Neural progenitor cell (in vitro differentiated cells): ENCODE measurements around the gene ZNF423. TPM values are rescaled to one million over a fixed set of nuclear protein-coding genes. Genes with fewer than 3 reads are reported as not detected.

Experiments
- DNase-seq: peaks from one replicate; pipeline ENCODE4 v3.0.0-alpha.2; 2016; ENCODE audit warnings: low spot score
- H2AFZ ChIP-seq: fragments of 200-600 bp; sonication (generic); replicated peaks from 2 replicates; pipeline ENCODE4 v1.6.1; 2016; ENCODE audit warnings: antibody characterized with exemption
- H3F3A ChIP-seq: fragments of 200-600 bp; sonication (generic); 2 replicates; pipeline ENCODE4 v1.6.1; 2016; ENCODE audit warnings: antibody characterized with exemption, low read depth
- H3K27ac ChIP-seq: fragments of 200-600 bp; sonication (generic); 2 replicates; pipeline ENCODE4 v1.5.1; 2016; ENCODE audit warnings: mild to moderate bottlenecking
- H3K27me3 ChIP-seq: fragments of 200-600 bp; sonication (generic); 2 replicates; pipeline ENCODE4 v1.6.1; 2016; ENCODE audit warnings: mild to moderate bottlenecking, moderate library complexity
- H3K36me3 ChIP-seq: fragments of 200-600 bp; sonication (generic); 2 replicates; pipeline ENCODE4 v1.5.1; 2016
- H3K4me1 ChIP-seq: fragments of 200-600 bp; sonication (generic); 2 replicates; pipeline ENCODE4 v1.6.1; 2016; ENCODE audit warnings: mixed run types
- H3K4me2 ChIP-seq: fragments of 200-600 bp; sonication (generic); 2 replicates; pipeline ENCODE4 v1.6.1; 2016
- H3K4me3 ChIP-seq: fragments of 200-600 bp; sonication (generic); 2 replicates; pipeline ENCODE4 v1.5.1; 2016
- H3K79me2 ChIP-seq: fragments of 200-600 bp; sonication (generic); 2 replicates; pipeline ENCODE4 v1.6.1; 2016; ENCODE audit warnings: low read depth
- H3K9ac ChIP-seq: fragments of 200-600 bp; sonication (generic); 2 replicates; pipeline ENCODE4 v1.6.1; 2016
- H3K9me3 ChIP-seq: fragments of 200-600 bp; sonication (generic); 2 replicates; pipeline ENCODE4 v1.5.1; 2016; ENCODE audit warnings: low read depth
- H4K20me1 ChIP-seq: fragments of 200-600 bp; sonication (generic); 2 replicates; pipeline ENCODE4 v1.6.1; 2016; ENCODE audit warnings: low read depth
- H3K27ac Mint-ChIP-seq: 3 replicates; pipeline ENCODE4 v1.8.0; 2021; ENCODE audit warnings: mixed read lengths
- H3K27me3 Mint-ChIP-seq: 2 replicates; pipeline ENCODE4 v1.8.0; 2022; ENCODE audit warnings: low read depth, mild to moderate bottlenecking, inconsistent platforms, moderate library complexity, mixed read lengths; ENCODE audit not compliant: insufficient read depth
- H3K36me3 Mint-ChIP-seq: 3 replicates; pipeline ENCODE4 v1.8.0; 2021; ENCODE audit warnings: mixed read lengths
- H3K4me1 Mint-ChIP-seq: 3 replicates; pipeline ENCODE4 v1.8.0; 2021; ENCODE audit warnings: mixed read lengths
- H3K4me3 Mint-ChIP-seq: 3 replicates; pipeline ENCODE4 v1.8.0; 2021; ENCODE audit warnings: mild to moderate bottlenecking, moderate library complexity, mixed read lengths
- H3K9me3 Mint-ChIP-seq: 3 replicates; pipeline ENCODE4 v1.8.0; 2020; ENCODE audit warnings: mixed read lengths
- CTCF ChIP-seq: fragments of 200-600 bp; sonication (generic); IDR thresholded peaks from 2 replicates; pipeline ENCODE4 v1.5.1; 2017; ENCODE audit warnings: antibody characterized with exemption, mild to moderate bottlenecking
- EZH2 ChIP-seq: fragments of 200-600 bp; sonication (generic); IDR thresholded peaks from 2 replicates; pipeline ENCODE4 v1.6.1; 2017; ENCODE audit warnings: antibody characterized with exemption, mild to moderate bottlenecking, moderate library complexity
- EZH2phosphoT487 ChIP-seq: fragments of 200-600 bp; sonication (generic); IDR thresholded peaks from 2 replicates; pipeline ENCODE4 v1.6.1; 2017; ENCODE audit warnings: antibody characterized with exemption
- total RNA-seq: library from RNA; depleted of rRNA; stranded (reverse); fragments of >200 nt; gene quantifications from 2 replicates; pipeline ENCODE4 v1.2.3, GENCODE V29; 2015; ENCODE audit warnings: low replicate concordance

ZNF423 gene
- total RNA-seq, 1 donor from 2014 or later: 21.9 TPM

GRCh38 chr16:49505556-49505955 is 350.4 kb downstream of the ZNF423 start:
- H3K9me3 ChIP-seq: no peaks in the 10 kb centered on the region
- H3K27me3 ChIP-seq: no peaks in the 10 kb centered on the region
- TF ChIP-seq CTCF (no peak), EZH2 (no peak), EZH2phosphoT487 (no peak)
- no peaks in the 10 kb centered on the region for H3K79me2 ChIP-seq
- no peaks in the 10 kb centered on the region for H3F3A ChIP-seq
- no peak overlapping the region for H3K4me3 Mint-ChIP-seq
- no peak overlapping the region for H3K9ac ChIP-seq
- H4K20me1 ChIP-seq: no peaks in the 10 kb centered on the region
- peaks cover 33% of the 10 kb centered on the region for H3K36me3 Mint-ChIP-seq
- peaks cover 2% of the 10 kb centered on the region for H3K4me1 Mint-ChIP-seq
- H3K27ac Mint-ChIP-seq: no peak overlapping the region
- no peak overlapping the region for H3K27ac ChIP-seq
- DNase-seq: no peak
- H2AFZ ChIP-seq: no peak overlapping the region
- no peak overlapping the region for H3K4me3 ChIP-seq
- no peaks in the 10 kb centered on the region for H3K4me1 ChIP-seq
- no peaks in the 10 kb centered on the region for H3K36me3 ChIP-seq
- H3K4me2 ChIP-seq: no peak overlapping the region
- no peaks in the 10 kb centered on the region for H3K9me3 Mint-ChIP-seq
- H3K27me3 Mint-ChIP-seq: peaks cover 6% of the 10 kb centered on the region

- Histone ChIP-seq H3K4me2 (no peak overlapping the region), H2AFZ (no peak overlapping the region), H4K20me1 (no peaks in the 10 kb centered on the region), H3K27me3 (no peaks in the 10 kb centered on the region), H3K4me3 (no peak overlapping the region), H3K9ac (no peak overlapping the region), H3F3A (no peaks in the 10 kb centered on the region), H3K9me3 (no peaks in the 10 kb centered on the region), H3K79me2 (no peaks in the 10 kb centered on the region), H3K4me1 (no peaks in the 10 kb centered on the region), H3K27ac (no peak overlapping the region), H3K36me3 (no peaks in the 10 kb centered on the region)
- Mint-ChIP-seq H3K27ac (peak overlapping the region; percentile 31), H3K36me3 (peaks cover 35% of the 10 kb centered on the region), H3K27me3 (peaks cover 6% of the 10 kb centered on the region), H3K4me3 (no peak overlapping the region), H3K9me3 (no peaks in the 10 kb centered on the region), H3K4me1 (peaks cover 2% of the 10 kb centered on the region)
- no peak for DNase-seq
- TF ChIP-seq CTCF (no peak), EZH2phosphoT487 (no peak), EZH2 (no peak)
Measured at GRCh38 chr16:49504626-49505025, 351.3 kb downstream of the ZNF423 start.

- Mint-ChIP-seq H3K9me3 (no peaks in the 10 kb centered on the region), H3K27ac (no peak overlapping the region), H3K27me3 (peaks cover 2% of the 10 kb centered on the region), H3K4me3 (no peak overlapping the region), H3K4me1 (peaks cover 2% of the 10 kb centered on the region), H3K36me3 (peaks cover 30% of the 10 kb centered on the region)
- no peaks in the 10 kb centered on the region for H3F3A ChIP-seq
- H4K20me1 ChIP-seq: no peaks in the 10 kb centered on the region
- TF ChIP-seq EZH2: no peak
- TF ChIP-seq CTCF: no peak
- no peak for TF ChIP-seq EZH2phosphoT487
- H3K4me1 ChIP-seq: no peaks in the 10 kb centered on the region
- H3K4me3 ChIP-seq: no peak overlapping the region
- no peak for DNase-seq
- H3K9me3 ChIP-seq: no peaks in the 10 kb centered on the region
- H3K4me2 ChIP-seq: no peak overlapping the region
- no peak overlapping the region for H3K27ac ChIP-seq
- no peaks in the 10 kb centered on the region for H3K27me3 ChIP-seq
- H3K36me3 ChIP-seq: no peaks in the 10 kb centered on the region
- H2AFZ ChIP-seq: no peak overlapping the region
- H3K79me2 ChIP-seq: no peaks in the 10 kb centered on the region
- H3K9ac ChIP-seq: no peak overlapping the region
Measured at GRCh38 chr16:49504023-49504364, 351.9 kb downstream of the ZNF423 start.
